ENCODE results near the gene FOXC2.

Gene FOXC2

DNA sequence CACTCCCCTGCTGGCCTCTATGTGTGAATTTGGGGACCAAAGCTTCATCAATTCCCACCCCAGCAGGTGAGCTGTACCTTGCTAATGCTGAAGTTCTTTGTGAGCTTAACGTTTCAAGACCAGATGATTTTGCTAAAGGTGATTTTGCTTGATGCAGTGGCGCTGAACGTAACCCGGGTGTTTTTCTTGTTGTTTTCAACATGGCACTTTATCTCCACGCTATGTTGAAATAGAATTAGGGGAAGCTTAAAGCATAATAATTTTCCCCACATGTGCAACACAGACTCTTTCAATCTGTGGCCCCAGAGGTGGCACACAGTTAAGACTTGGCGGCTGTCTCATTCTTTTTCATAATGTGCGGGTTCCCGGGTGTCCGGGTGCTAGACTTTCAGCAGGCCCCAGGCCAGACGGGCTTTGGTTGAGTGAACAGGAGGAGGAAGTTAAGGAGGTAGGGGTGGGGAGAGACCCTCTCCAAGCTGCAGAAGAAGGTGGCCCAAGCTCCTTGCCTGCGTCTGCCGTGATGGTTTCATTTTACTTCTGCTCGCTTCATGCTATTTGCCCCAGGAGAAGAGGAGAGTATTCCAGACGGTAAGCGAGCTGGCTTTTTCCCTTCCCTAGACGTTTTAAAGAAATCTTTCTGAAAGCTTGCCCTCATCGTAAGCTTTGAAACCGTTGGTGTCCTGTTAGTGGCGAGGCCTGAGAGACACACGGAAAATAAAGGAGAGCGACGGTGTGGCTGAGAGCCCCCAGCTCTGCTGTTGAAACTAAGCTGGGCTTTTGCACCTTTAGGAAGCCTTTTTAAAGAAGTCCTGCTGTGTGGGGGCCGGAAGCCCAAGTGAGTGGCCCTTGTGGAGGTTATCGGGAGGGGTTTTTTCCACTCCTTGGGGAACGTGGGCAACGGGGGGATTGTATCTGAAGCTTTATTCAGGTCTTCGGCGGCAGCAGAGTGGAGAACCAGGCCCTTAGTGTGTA lies 4.2 kb downstream of the FOXC2 start:
- no peaks in the 10 kb centered on the region for H3K4me1 ChIP-seq
- H3K36me3 ChIP-seq: no peaks in the 10 kb centered on the region
- H3K9me3 ChIP-seq: no peaks in the 10 kb centered on the region
- no peak for DNase-seq
- TF ChIP-seq, protein P1, sequence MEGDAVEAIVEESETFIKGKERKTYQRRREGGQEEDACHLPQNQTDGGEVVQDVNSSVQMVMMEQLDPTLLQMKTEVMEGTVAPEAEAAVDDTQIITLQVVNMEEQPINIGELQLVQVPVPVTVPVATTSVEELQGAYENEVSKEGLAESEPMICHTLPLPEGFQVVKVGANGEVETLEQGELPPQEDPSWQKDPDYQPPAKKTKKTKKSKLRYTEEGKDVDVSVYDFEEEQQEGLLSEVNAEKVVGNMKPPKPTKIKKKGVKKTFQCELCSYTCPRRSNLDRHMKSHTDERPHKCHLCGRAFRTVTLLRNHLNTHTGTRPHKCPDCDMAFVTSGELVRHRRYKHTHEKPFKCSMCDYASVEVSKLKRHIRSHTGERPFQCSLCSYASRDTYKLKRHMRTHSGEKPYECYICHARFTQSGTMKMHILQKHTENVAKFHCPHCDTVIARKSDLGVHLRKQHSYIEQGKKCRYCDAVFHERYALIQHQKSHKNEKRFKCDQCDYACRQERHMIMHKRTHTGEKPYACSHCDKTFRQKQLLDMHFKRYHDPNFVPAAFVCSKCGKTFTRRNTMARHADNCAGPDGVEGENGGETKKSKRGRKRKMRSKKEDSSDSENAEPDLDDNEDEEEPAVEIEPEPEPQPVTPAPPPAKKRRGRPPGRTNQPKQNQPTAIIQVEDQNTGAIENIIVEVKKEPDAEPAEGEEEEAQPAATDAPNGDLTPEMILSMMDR (IDR thresholded peaks at IDR 0.05; ENCODE audit: low read depth, low read length): no peak
- H3K27me3 ChIP-seq: peaks cover 91% of the 10 kb centered on the region
- H3K4me3 ChIP-seq (ENCODE audit: low read depth, low read length): no peak overlapping the region

DNA sequence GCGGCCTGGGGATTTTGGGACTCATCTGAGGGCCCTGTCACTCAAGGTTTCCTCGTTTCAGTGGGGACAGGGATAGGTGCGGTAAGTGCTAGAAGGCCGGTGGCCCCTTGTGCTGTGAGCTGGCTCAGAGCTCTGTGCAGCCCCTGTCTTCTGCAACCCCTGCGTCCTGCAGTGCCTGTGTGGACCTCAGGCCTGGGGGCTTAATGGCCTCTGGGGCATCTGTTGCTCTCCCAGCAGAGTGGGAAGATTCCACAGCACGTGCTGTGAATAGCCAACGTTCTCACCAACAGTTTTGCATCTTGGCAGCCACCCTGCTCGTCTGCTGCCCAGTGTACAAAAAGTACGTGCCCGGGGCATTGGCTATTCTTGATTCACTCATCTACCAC lies 4.9 kb downstream of the FOXC2 start:
- Histone ChIP-seq H3K4me3 (ENCODE audit: low read depth, low read length) (no peak overlapping the region), H3K27me3 (peaks cover 84% of the 10 kb centered on the region), H3K4me1 (no peaks in the 10 kb centered on the region), H3K36me3 (no peaks in the 10 kb centered on the region), H3K9me3 (no peaks in the 10 kb centered on the region)
- TF ChIP-seq, protein P1 (IDR thresholded peaks at IDR 0.05; ENCODE audit: low read depth, low read length): no peak
- DNase-seq: no peak

DNA sequence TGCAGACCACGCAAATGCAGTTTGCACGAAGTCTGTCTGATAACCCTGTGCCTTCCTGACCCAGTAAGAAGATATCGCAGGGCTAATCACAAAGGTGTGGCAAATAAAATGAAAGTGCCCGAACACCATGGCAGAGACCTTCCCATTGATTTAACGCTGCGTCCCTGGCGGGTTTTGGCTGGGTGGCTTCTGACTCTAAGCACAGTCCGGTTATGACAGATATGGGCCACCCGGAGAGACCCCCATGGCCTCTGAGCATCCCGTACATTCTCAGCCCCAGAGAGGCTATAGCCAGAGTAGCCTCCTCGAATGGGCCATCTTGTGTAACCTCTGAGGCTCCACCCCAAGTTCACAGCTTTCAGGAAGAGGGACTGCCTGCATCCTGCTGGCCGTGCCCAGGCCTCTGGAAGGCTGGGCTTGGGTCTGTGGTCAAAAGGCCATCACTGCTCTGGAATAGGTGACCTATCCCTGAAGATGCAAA lies 5.5 kb downstream of the FOXC2 start:
- H3K36me3 ChIP-seq: no peaks in the 10 kb centered on the region
- no peaks in the 10 kb centered on the region for H3K4me1 ChIP-seq
- H3K9me3 ChIP-seq: no peaks in the 10 kb centered on the region
- peaks cover 79% of the 10 kb centered on the region for H3K27me3 ChIP-seq
- no peak overlapping the region for H3K4me3 ChIP-seq (ENCODE audit: low read depth, low read length)
- TF ChIP-seq, protein P1 (IDR thresholded peaks at IDR 0.05; ENCODE audit: low read depth, low read length): no peak
- DNase-seq: no peak

DNA sequence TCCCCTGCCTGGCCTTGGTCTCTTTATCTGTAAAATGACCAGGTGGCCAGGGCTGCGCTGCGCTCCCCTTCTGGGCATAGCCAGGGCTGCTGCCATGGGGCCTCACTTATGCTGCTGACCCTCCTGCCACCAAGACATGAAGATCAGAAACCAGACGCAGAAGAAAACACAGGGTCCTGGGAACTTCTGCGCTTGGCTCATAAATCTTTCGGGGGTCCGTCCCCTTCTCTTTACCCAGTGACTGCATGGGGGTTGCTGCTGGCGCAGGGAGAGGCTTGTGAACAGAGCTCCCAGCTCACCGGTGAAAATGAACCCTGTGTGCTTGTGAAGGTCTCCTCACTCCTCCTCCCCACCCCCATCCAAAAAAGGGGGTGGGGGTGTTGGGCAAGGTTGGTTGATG lies 6.0 kb downstream of the FOXC2 start:
- no peak for DNase-seq
- Histone ChIP-seq H3K9me3 (no peaks in the 10 kb centered on the region), H3K4me3 (ENCODE audit: low read depth, low read length) (no peak overlapping the region), H3K4me1 (no peaks in the 10 kb centered on the region), H3K36me3 (no peaks in the 10 kb centered on the region), H3K27me3 (peaks cover 73% of the 10 kb centered on the region)
- TF ChIP-seq, protein P1 (IDR thresholded peaks at IDR 0.05; ENCODE audit: low read depth, low read length): no peak

DNA sequence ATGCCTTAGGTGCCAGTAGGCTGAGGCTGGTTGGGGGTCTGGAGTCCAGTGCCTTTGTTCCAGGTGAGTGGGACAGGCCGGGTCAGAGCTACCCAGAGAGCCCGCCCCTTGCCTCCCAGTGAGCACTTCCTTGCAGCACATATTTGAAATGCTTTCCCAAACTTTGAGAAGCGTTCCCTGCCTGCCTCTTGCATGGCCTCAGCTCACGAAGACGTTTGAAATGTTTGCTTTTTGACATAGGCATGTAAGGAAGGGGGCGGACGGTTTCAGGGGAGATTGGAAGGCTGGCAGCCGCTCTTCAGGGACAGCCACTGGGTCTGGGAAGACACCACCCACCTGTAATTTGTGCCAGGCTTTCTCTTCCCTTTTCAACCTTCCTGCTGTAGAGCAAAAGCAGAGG lies 6.6 kb downstream of the FOXC2 start:
- Histone ChIP-seq H3K36me3 (no peaks in the 10 kb centered on the region), H3K9me3 (no peaks in the 10 kb centered on the region), H3K4me3 (ENCODE audit: low read depth, low read length) (no peak overlapping the region), H3K27me3 (peaks cover 71% of the 10 kb centered on the region), H3K4me1 (no peaks in the 10 kb centered on the region)
- no peak for DNase-seq
- TF ChIP-seq, protein P1 (IDR thresholded peaks at IDR 0.05; ENCODE audit: low read depth, low read length): no peak
